IMR-90 (cell line): ENCODE results near the gene ZBTB24. TPM values are rescaled to one million over a fixed set of nuclear protein-coding genes. Genes with fewer than 3 reads are reported as not detected.

Source experiments
- ATAC-seq: fragments of 200-7000 bp; cut with Tn5 transposase; 2 replicates; pipeline ENCODE4 v1.9.1; 2020; ENCODE audit warnings: low read depth, mild to moderate bottlenecking, moderate library complexity
- BruUV-seq: library from RNA; stranded (reverse); fragments of 400-500 nt; replicated peaks from 2 replicates; lab custom pipeline; 2021; lab: Mats Ljungman, UMichigan
- CTCF ChIA-PET: fragments of 300-600 bp; formaldehyde crosslinking; extraction: SDS; loops from one replicate; lab custom pipeline; 2021; ENCODE audit warnings: antibody characterized with exemption; lab: Yijun Ruan, JAX
- POLR2A ChIA-PET: fragments of 300-600 bp; sonication (Branson Sonifier 250); formaldehyde crosslinking; loops from one replicate; lab custom pipeline; 2022; ENCODE audit warnings: antibody characterized with exemption; ENCODE audit not compliant: unreplicated experiment; lab: Charles Lee
- DNase-seq: peaks from one replicate; pipeline ENCODE4 v3.0.0; 2013
- H2AFZ ChIP-seq: replicated peaks from 2 replicates; pipeline ENCODE3; 2013; ENCODE audit warnings: low read length, mild to moderate bottlenecking; ENCODE audit not compliant: poor library complexity
- H2AK5ac ChIP-seq: 2 replicates; pipeline ENCODE4 v1.6.1; 2013; ENCODE audit warnings: low read depth, low read length, inconsistent platforms
- H2AK9ac ChIP-seq: replicated peaks from 2 replicates; pipeline ENCODE3; 2013; ENCODE audit warnings: mild to moderate bottlenecking, low read depth, low read length, moderate library complexity; ENCODE audit not compliant: poor library complexity
- H2BK120ac ChIP-seq: 2 replicates; pipeline ENCODE4 v1.6.1; 2013; ENCODE audit warnings: low read depth, low read length, inconsistent platforms
- H2BK15ac ChIP-seq: 3 replicates; pipeline ENCODE4 v1.6.1; 2013; ENCODE audit warnings: low read depth, low read length, inconsistent platforms
- H2BK20ac ChIP-seq: 2 replicates; pipeline ENCODE4 v1.6.1; 2013; ENCODE audit warnings: low read depth, mild to moderate bottlenecking, inconsistent platforms, low read length, moderate library complexity
- H2BK5ac ChIP-seq: 2 replicates; pipeline ENCODE4 v1.6.1; 2013; ENCODE audit warnings: mild to moderate bottlenecking, low read depth, low read length, inconsistent platforms; ENCODE audit not compliant: poor library complexity, severe bottlenecking
- H3K14ac ChIP-seq: replicated peaks from 2 replicates; pipeline ENCODE4 v1.6.1; 2013; ENCODE audit warnings: low read depth, low read length, inconsistent platforms
- H3K18ac ChIP-seq: 2 replicates; pipeline ENCODE4 v1.6.1; 2013; ENCODE audit warnings: low read depth, low read length, control low read depth
- H3K23ac ChIP-seq: 2 replicates; pipeline ENCODE4 v1.6.1; 2013; ENCODE audit warnings: low read depth, low read length, inconsistent platforms
- H3K27ac ChIP-seq: 2 replicates; pipeline ENCODE4 v1.5.1; 2013; ENCODE audit warnings: mild to moderate bottlenecking, control low read depth, low read length; ENCODE audit not compliant: insufficient read depth
- H3K27me3 ChIP-seq: 2 replicates; pipeline ENCODE4 v1.6.1; 2013; ENCODE audit warnings: low read length; ENCODE audit not compliant: control insufficient read depth, insufficient read depth
- H3K36me3 ChIP-seq: 2 replicates; pipeline ENCODE4 v1.6.1; 2013; ENCODE audit warnings: low read length, mixed read lengths; ENCODE audit not compliant: control insufficient read depth, insufficient read depth
- H3K4ac ChIP-seq: 2 replicates; pipeline ENCODE4 v1.6.1; 2013; ENCODE audit warnings: low read depth, low read length, inconsistent platforms
- H3K4me1 ChIP-seq: 2 replicates; pipeline ENCODE4 v1.6.1; 2013; ENCODE audit warnings: low read length, mixed read lengths; ENCODE audit not compliant: control insufficient read depth, insufficient read depth
- H3K4me2 ChIP-seq: 2 replicates; pipeline ENCODE4 v1.6.1; 2013; ENCODE audit warnings: low read depth, mild to moderate bottlenecking, control low read depth, low read length, moderate library complexity
- H3K4me3 ChIP-seq: 2 replicates; pipeline ENCODE4 v1.5.1; 2013; ENCODE audit warnings: low read depth, mild to moderate bottlenecking, control low read depth, low read length, moderate library complexity; ENCODE audit not compliant: insufficient read depth
- H3K56ac ChIP-seq: 2 replicates; pipeline ENCODE4 v1.6.1; 2013; ENCODE audit warnings: low read length, inconsistent platforms; ENCODE audit not compliant: insufficient read depth; ENCODE audit errors: extremely low read depth
- H3K79me1 ChIP-seq, 2 experiments: 2 replicates each; pipeline ENCODE4 v1.6.1; 2013; ENCODE audit warnings: low read length in 2 of 2, inconsistent platforms in 1 of 2, low read depth in 1 of 2
- H3K9ac ChIP-seq: 2 replicates; pipeline ENCODE4 v1.6.1; 2013; ENCODE audit warnings: low read depth, low read length, control low read depth
- H3K9me1 ChIP-seq: 2 replicates; pipeline ENCODE4 v1.6.1; 2013; ENCODE audit warnings: low read length, inconsistent platforms; ENCODE audit not compliant: insufficient read depth
- H3K9me3 ChIP-seq: 2 replicates; pipeline ENCODE4 v1.6.1; 2013; ENCODE audit warnings: low read length; ENCODE audit not compliant: control insufficient read depth, insufficient read depth
- H4K20me1 ChIP-seq: 2 replicates; pipeline ENCODE4 v1.6.1; 2013; ENCODE audit warnings: low read length, inconsistent platforms; ENCODE audit not compliant: insufficient read depth
- H4K5ac ChIP-seq: 2 replicates; pipeline ENCODE4 v1.6.1; 2013; ENCODE audit warnings: mild to moderate bottlenecking, low read depth, low read length, control low read depth
- H4K8ac ChIP-seq, 2 experiments: 2 replicates each; pipeline ENCODE4 v1.6.1; 2013; ENCODE audit warnings: low read depth in 2 of 2, low read length in 2 of 2, control low read depth in 1 of 2, inconsistent platforms in 1 of 2
- H4K91ac ChIP-seq: 2 replicates; pipeline ENCODE4 v1.6.1; 2013; ENCODE audit warnings: low read depth, low read length, inconsistent platforms; ENCODE audit not compliant: insufficient read depth
- BHLHE40 ChIP-seq: fragments of 150-350 bp; IDR thresholded peaks from 2 replicates; pipeline ENCODE4 v1.6.1; 2016; ENCODE audit warnings: mild to moderate bottlenecking, low read depth, low read length
- CHD1 ChIP-seq: IDR thresholded peaks from 2 replicates; pipeline ENCODE4 v1.6.1; 2012; ENCODE audit warnings: low read depth, low read length, improper control_type of control experiment
- MAZ ChIP-seq: IDR thresholded peaks from 2 replicates; pipeline ENCODE4 v1.6.1; 2012; ENCODE audit warnings: low read depth, mild to moderate bottlenecking, low read length, improper control_type of control experiment, moderate library complexity, borderline replicate concordance
- RAD21 ChIP-seq: IDR thresholded peaks from 2 replicates; pipeline ENCODE4 v1.6.1; 2012; ENCODE audit warnings: low read length, improper control_type of control experiment
- RCOR1 ChIP-seq: IDR thresholded peaks from 2 replicates; pipeline ENCODE4 v1.6.1; 2012; ENCODE audit warnings: mild to moderate bottlenecking, low read length, improper control_type of control experiment; ENCODE audit not compliant: insufficient replicate concordance
- WGBS, 2 experiments: methylation state at CpG; one replicate each; pipeline versions ENCODE4 v1.1.5 to v1.1.7; 2013; ENCODE audit warnings: missing lambda C conversion rate in 2 of 2; ENCODE audit not compliant: insufficient read length in 1 of 2; ENCODE audit errors: extremely low coverage in 2 of 2; 5-methylcytosine and 5-hydroxymethylcytosine counted together
- dilution Hi-C: fragments of 300-500 bp; cut with HindIII; formaldehyde crosslinking; loops from one replicate; pipeline ENCODE4 v1.14.3; 2018; ENCODE audit warnings: low sequenced_read_pairs; ENCODE audit not compliant: unreplicated experiment
- in situ Hi-C: fragments of 300-500 bp; cut with MboI; formaldehyde crosslinking; loops from 3 replicates; pipeline ENCODE4 v1.14.3; 2019; ENCODE audit warnings: low sequenced_read_pairs, inconsistent platforms, mixed read lengths
- intact Hi-C: fragments of 100-400 bp; cut with micrococcal nuclease; formaldehyde crosslinking; loops from 2 replicates; pipeline ENCODE4 v1.10.0; 2022
- polyA plus RNA-seq, 3 experiments: library from polyadenylated mRNA; depleted of rRNA; stranded (reverse); fragments of >200 nt; gene quantifications; 2 replicates each; pipeline ENCODE4 v1.2.3, GENCODE V29; 2012; ENCODE audit warnings: low replicate concordance in 1 of 3
- total RNA-seq: library from RNA; depleted of rRNA; stranded (reverse); fragments of >200 nt; gene quantifications from 2 replicates; pipeline ENCODE4 v1.2.3, GENCODE V29; 2012
- TF ChIP-seq, protein P1 (sequence below): fragments of 150-350 bp; IDR thresholded peaks from 2 replicates; pipeline ENCODE4 v1.6.1; 2017; ENCODE audit warnings: mild to moderate bottlenecking, antibody characterized with exemption, low read length, low read depth

Gene ZBTB24
- total and polyA plus RNA-seq, 2 of the 4 experiments (the other 2 are of a cell fraction): 2.3 to 7.9 TPM

DNA sequence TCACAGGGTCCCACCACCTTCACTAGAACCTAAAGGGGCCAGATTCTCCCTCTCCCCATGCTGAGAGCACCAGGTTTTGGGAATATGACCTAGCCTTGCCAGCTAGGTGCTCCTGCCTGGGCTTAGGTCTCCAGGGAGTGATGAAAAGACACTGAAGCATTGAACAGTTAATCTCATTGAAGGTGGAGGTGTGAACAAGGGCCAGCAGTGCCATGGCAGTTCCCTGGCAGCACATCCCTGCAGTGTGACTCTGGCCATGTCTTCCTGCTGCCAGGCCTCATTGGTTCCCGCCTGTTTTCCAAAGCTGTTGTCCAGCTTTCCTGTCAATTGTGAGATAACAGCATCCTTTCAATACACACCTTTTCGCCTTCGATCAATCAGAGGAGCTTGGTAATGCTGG lies 53.5 kb downstream of the ZBTB24 start:
- no peak overlapping the region for H2BK5ac ChIP-seq
- no peak overlapping the region for H3K23ac ChIP-seq
- no peak overlapping the region for H3K4me3 ChIP-seq
- H3K4me2 ChIP-seq: no peak overlapping the region; the same call in 1 of the 2 replicates
- no peaks in the 10 kb centered on the region for H3K36me3 ChIP-seq
- H3K9ac ChIP-seq: no peak overlapping the region
- H4K8ac ChIP-seq: no peak overlapping the region
- H3K27ac ChIP-seq: no peak overlapping the region
- no peak overlapping the region for H3K56ac ChIP-seq
- DNase-seq: no peak
- no peak overlapping the region for H3K14ac ChIP-seq
- no peak overlapping the region for H3K4ac ChIP-seq
- H2BK15ac ChIP-seq: no peak overlapping the region
- no peak overlapping the region for H3K18ac ChIP-seq
- ChIA-PET CTCF (interaction anchor here (0.7 kb wide), 1 partner anchor 11 kb away, joined by 4 read pairs; the partner anchor contains the start of genes PPIL6 and SMPD2), POLR2A (no interaction called here)
- H2BK120ac ChIP-seq: no peak overlapping the region
- ATAC-seq: no peak
- no peak overlapping the region for H2AK9ac ChIP-seq
- H4K91ac ChIP-seq: no peak overlapping the region
- H3K79me1 ChIP-seq: no peaks in the 10 kb centered on the region
- no TSS peak for BruUV-seq
- WGBS, 2 experiments: 80% methylated on average over 3 of the region's 3 CpGs; no CpG with 5 or more reads in 1 of the 2 experiments
- TF ChIP-seq CHD1 (no peak), MAZ (no peak), BHLHE40 (no peak), RAD21 (no peak), RCOR1 (no peak)
- TF ChIP-seq, protein P1, sequence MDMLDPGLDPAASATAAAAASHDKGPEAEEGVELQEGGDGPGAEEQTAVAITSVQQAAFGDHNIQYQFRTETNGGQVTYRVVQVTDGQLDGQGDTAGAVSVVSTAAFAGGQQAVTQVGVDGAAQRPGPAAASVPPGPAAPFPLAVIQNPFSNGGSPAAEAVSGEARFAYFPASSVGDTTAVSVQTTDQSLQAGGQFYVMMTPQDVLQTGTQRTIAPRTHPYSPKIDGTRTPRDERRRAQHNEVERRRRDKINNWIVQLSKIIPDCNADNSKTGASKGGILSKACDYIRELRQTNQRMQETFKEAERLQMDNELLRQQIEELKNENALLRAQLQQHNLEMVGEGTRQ: no peak
- intact Hi-C loops (no loop called here), in situ Hi-C loops (no loop called here), dilution Hi-C loops (no loop called here)
- H3K27me3 ChIP-seq: peaks cover 2% of the 10 kb centered on the region; the same call in 1 of the 2 replicates
- H3K9me3 ChIP-seq: no peaks in the 10 kb centered on the region
- no peak overlapping the region for H2AK5ac ChIP-seq
- no peak overlapping the region for H2AFZ ChIP-seq
- no peak overlapping the region for H2BK20ac ChIP-seq
- H3K4me1 ChIP-seq: no peaks in the 10 kb centered on the region; the same call in 1 of the 2 replicates
- no peaks in the 10 kb centered on the region for H4K20me1 ChIP-seq
- no peaks in the 10 kb centered on the region for H3K9me1 ChIP-seq
- no peak overlapping the region for H4K5ac ChIP-seq
